ENCODE data around the gene ANXA2R.
"Not testable (repeated sequence)": the region's sequence is repeated elsewhere in the genome, so short reads cannot be mapped to it uniquely, and the experiment has no call there.

The ANXA2R gene

GRCh38 chr5:43066799-43067741, 27.0 kb upstream of the ANXA2R start:
- H3K9me3 Mint-ChIP-seq: no peaks in the 10 kb centered on the region

GRCh38 chr5:43065948-43066798, 26.1 kb upstream of the ANXA2R start:
- peak overlapping the region; percentile 96 for H3K4me3 Mint-ChIP-seq
- peak; percentile 76 for DNase-seq
- no peaks in the 10 kb centered on the region for H3K9me3 Mint-ChIP-seq

More at GRCh38 chr5:43066799-43067741, 27.0 kb upstream of the ANXA2R start:
- Mint-ChIP-seq H3K4me3 (peak overlapping the region; percentile 96), H3K4me1 (peaks cover 45% of the 10 kb centered on the region), H3K36me3 (ENCODE audit: low read depth) (peaks cover 31% of the 10 kb centered on the region), H3K27me3 (ENCODE audit: low read depth, poor library complexity) (peaks cover 3% of the 10 kb centered on the region), H3K27ac (peak overlapping the region; percentile 99)
- peak; percentile 89 for DNase-seq
- TF ChIP-seq CTCF (IDR thresholded peaks at IDR 0.05): no peak

GRCh38 chr5:43065387-43065947, 25.3 kb upstream of the ANXA2R start:
- peaks cover 15% of the 10 kb centered on the region for H3K36me3 Mint-ChIP-seq (ENCODE audit: low read depth)
- H3K27me3 Mint-ChIP-seq (ENCODE audit: low read depth, poor library complexity): no peaks in the 10 kb centered on the region
- DNase-seq: no peak
- peaks cover 46% of the 10 kb centered on the region for H3K4me1 Mint-ChIP-seq
- H3K27ac Mint-ChIP-seq: peak overlapping the region; percentile 99
- no peak for TF ChIP-seq CTCF (IDR thresholded peaks at IDR 0.05)
- H3K9me3 Mint-ChIP-seq: no peaks in the 10 kb centered on the region
- peak overlapping the region; percentile 96 for H3K4me3 Mint-ChIP-seq

More at GRCh38 chr5:43065948-43066798, 26.1 kb upstream of the ANXA2R start:
- Mint-ChIP-seq H3K27ac (peak overlapping the region; percentile 99), H3K27me3 (ENCODE audit: low read depth, poor library complexity) (peaks cover 3% of the 10 kb centered on the region), H3K36me3 (ENCODE audit: low read depth) (peaks cover 22% of the 10 kb centered on the region), H3K4me1 (peaks cover 47% of the 10 kb centered on the region)
- TF ChIP-seq CTCF (IDR thresholded peaks at IDR 0.05): no peak

GRCh38 chr5:43063721-43064171, 23.6 kb upstream of the ANXA2R start:
- H3K4me3 Mint-ChIP-seq: peak overlapping the region; percentile 61
- peaks cover 20% of the 10 kb centered on the region for H3K36me3 Mint-ChIP-seq (ENCODE audit: low read depth)
- H3K9me3 Mint-ChIP-seq: peaks cover 12% of the 10 kb centered on the region
- H3K27me3 Mint-ChIP-seq (ENCODE audit: low read depth, poor library complexity): peaks cover 3% of the 10 kb centered on the region
- TF ChIP-seq CTCF (IDR thresholded peaks at IDR 0.05): no peak
- H3K27ac Mint-ChIP-seq: peak overlapping the region; percentile 91
- H3K4me1 Mint-ChIP-seq: peaks cover 46% of the 10 kb centered on the region
- no peak for DNase-seq

- DNase-seq: no peak
- Mint-ChIP-seq H3K27ac (peak overlapping the region; percentile 4), H3K4me1 (peaks cover 37% of the 10 kb centered on the region), H3K9me3 (peaks cover 12% of the 10 kb centered on the region), H3K36me3 (ENCODE audit: low read depth) (peaks cover 19% of the 10 kb centered on the region), H3K4me3 (no peak overlapping the region), H3K27me3 (ENCODE audit: low read depth, poor library complexity) (peaks cover 3% of the 10 kb centered on the region)
- no peak for TF ChIP-seq CTCF (IDR thresholded peaks at IDR 0.05)
These were observed 21.4 kb upstream of the ANXA2R start for GRCh38 chr5:43061352-43062075.

- DNase-seq, H3K4me3 Mint-ChIP-seq, H3K27ac Mint-ChIP-seq: not testable (repeated sequence)
- H3K9me3 Mint-ChIP-seq: peaks cover 26% of the 10 kb centered on the region
- peaks cover 32% of the 10 kb centered on the region for H3K36me3 Mint-ChIP-seq (ENCODE audit: low read depth)
- H3K27me3 Mint-ChIP-seq (ENCODE audit: low read depth, poor library complexity): peaks cover 11% of the 10 kb centered on the region
- H3K4me1 Mint-ChIP-seq: peaks cover 35% of the 10 kb centered on the region
These were observed 19.9 kb upstream of the ANXA2R start for GRCh38 chr5:43060020-43060419.

GRCh38 chr5:43055098-43055497, 15.0 kb upstream of the ANXA2R start:
- H3K4me3 Mint-ChIP-seq; H3K27me3 Mint-ChIP-seq (ENCODE audit: low read depth, poor library complexity); H3K27ac Mint-ChIP-seq; H3K4me1 Mint-ChIP-seq; DNase-seq: not testable (repeated sequence)
- H3K9me3 Mint-ChIP-seq: peaks cover 34% of the 10 kb centered on the region
- peaks cover 42% of the 10 kb centered on the region for H3K36me3 Mint-ChIP-seq (ENCODE audit: low read depth)

Measured in nephron progenitor cell (in vitro differentiated cells).